Ascending aorta (tissue), 2 donors: ENCODE results near the gene PTER. TPM values are rescaled to one million over a fixed set of nuclear protein-coding genes. Genes with fewer than 3 reads are reported as not detected.

ENCODE experiments used
- DNase-seq, 2 donors: peaks; one replicate each; pipeline ENCODE4 v3.0.0-alpha.2; 2019; ENCODE audit warnings: low spot score in 2 of 2
- H3K27ac ChIP-seq, 2 donors: fragments of 200-600 bp; sonication (generic); one replicate each; pipeline ENCODE4 v1.5.1; 2016 to 2017; ENCODE audit warnings: mild to moderate bottlenecking in 1 of 2
- H3K27me3 ChIP-seq: fragments of 200-600 bp; sonication (generic); one replicate; pipeline ENCODE4 v1.5.1; 2017
- H3K36me3 ChIP-seq, 2 donors: fragments of 200-600 bp; sonication (generic); one replicate each; pipeline ENCODE4 v1.5.1; 2016
- H3K4me1 ChIP-seq, 2 donors: fragments of 200-600 bp; sonication (generic); one replicate each; pipeline ENCODE4 v1.5.1; 2016 to 2017; ENCODE audit warnings: mild to moderate bottlenecking in 1 of 2
- H3K4me3 ChIP-seq, 2 donors: fragments of 200-600 bp; sonication (generic); one replicate each; pipeline ENCODE4 v1.5.1; 2016 to 2017; ENCODE audit warnings: mild to moderate bottlenecking in 1 of 2
- H3K9me3 ChIP-seq, 2 donors: fragments of 200-600 bp; sonication (generic); one replicate each; pipeline ENCODE4 v1.5.1; 2016
- CTCF ChIP-seq, 3 experiments: fragments of 200-600 bp in 2 of 3; fragments of 450-650 bp in 1 of 3; sonication (generic) in 2 of 3; IDR thresholded peaks; one replicate each; pipeline ENCODE4 v1.5.1; 2016 to 2019; ENCODE audit warnings: antibody characterized with exemption in 3 of 3, mild to moderate bottlenecking in 1 of 3, moderate library complexity in 1 of 3
- intact Hi-C: fragments of 100-400 bp; cut with DNase I; formaldehyde crosslinking; loops from one replicate; pipeline ENCODE4 v1.15.1; 2023
- total RNA-seq: library from RNA; depleted of rRNA; stranded (reverse); fragments of >200 nt; gene quantifications from one replicate; pipeline ENCODE4 v1.1.0, GENCODE V29; 2016

Gene PTER
- total RNA-seq, 1 donor from 2014 or later, result 2.6 TPM

GRCh38 chr10:16544591-16544990 is 107.8 kb downstream of the PTER start:
- H3K27me3 ChIP-seq, result no peaks in the 10 kb centered on the region
- DNase-seq, result no peak
- no peak for TF ChIP-seq CTCF (IDR thresholded peaks at IDR 0.05)
- no peaks in the 10 kb centered on the region for H3K9me3 ChIP-seq
- no peaks in the 10 kb centered on the region for H3K4me1 ChIP-seq
- H3K27ac ChIP-seq, result no peak overlapping the region
- intact Hi-C loops, result loop anchor here (10.0 kb wide), 1 partner anchor 1120 kb away; no protein-coding TSS in a partner anchor
- peak overlapping the region in 1 of 2 donors; percentile 27 for H3K4me3 ChIP-seq
- no peaks in the 10 kb centered on the region for H3K36me3 ChIP-seq

GRCh38 chr10:16545116-16545736 is 108.4 kb downstream of the PTER start:
- intact Hi-C loops, result loop anchor here (10.0 kb wide), 1 partner anchor 1120 kb away; no protein-coding TSS in a partner anchor
- no peaks in the 10 kb centered on the region for H3K9me3 ChIP-seq
- H3K4me1 ChIP-seq, result no peaks in the 10 kb centered on the region
- H3K27me3 ChIP-seq, result no peaks in the 10 kb centered on the region
- peak in 2 of 3 experiments; percentile 31 to 50 for TF ChIP-seq CTCF (IDR thresholded peaks at IDR 0.05)
- no peak overlapping the region for H3K27ac ChIP-seq
- no peak overlapping the region for H3K4me3 ChIP-seq
- no peaks in the 10 kb centered on the region for H3K36me3 ChIP-seq
- DNase-seq, result no peak

GRCh38 chr10:16547973-16548372 is 111.2 kb downstream of the PTER start:
- DNase-seq, result no peak
- Histone ChIP-seq H3K27ac (no peak overlapping the region), H3K36me3 (no peaks in the 10 kb centered on the region), H3K27me3 (no peaks in the 10 kb centered on the region), H3K4me3 (no peak overlapping the region), H3K9me3 (no peaks in the 10 kb centered on the region), H3K4me1 (no peaks in the 10 kb centered on the region)
- intact Hi-C loops, result loop anchor here (10.0 kb wide), 1 partner anchor 1123 kb away; no protein-coding TSS in a partner anchor
- no peak for TF ChIP-seq CTCF (IDR thresholded peaks at IDR 0.05)

- TF ChIP-seq CTCF (IDR thresholded peaks at IDR 0.05), result no peak
- H3K4me1 ChIP-seq, result no peaks in the 10 kb centered on the region
- intact Hi-C loops, result no loop called here
These were observed 122.5 kb downstream of the PTER start for GRCh38 chr10:16559236-16559773.

GRCh38 chr10:16562891-16563290 is 126.1 kb downstream of the PTER start:
- intact Hi-C loops, result no loop called here
- no peaks in the 10 kb centered on the region for H3K36me3 ChIP-seq
- no peak for DNase-seq
- H3K9me3 ChIP-seq, result peaks cover 0 to 10% of the 10 kb centered on the region in 2 donors
- no peak overlapping the region for H3K4me3 ChIP-seq
- no peak overlapping the region for H3K27ac ChIP-seq
- H3K4me1 ChIP-seq, result no peaks in the 10 kb centered on the region
- TF ChIP-seq CTCF (IDR thresholded peaks at IDR 0.05), result no peak
- no peaks in the 10 kb centered on the region for H3K27me3 ChIP-seq

More at GRCh38 chr10:16559236-16559773, 122.5 kb downstream of the PTER start:
- no peak overlapping the region for H3K4me3 ChIP-seq
- no peak for DNase-seq
- H3K9me3 ChIP-seq, result peaks cover 0 to 14% of the 10 kb centered on the region in 2 donors
- H3K27ac ChIP-seq, result no peak overlapping the region
- no peaks in the 10 kb centered on the region for H3K36me3 ChIP-seq
- no peaks in the 10 kb centered on the region for H3K27me3 ChIP-seq

Other genes starting within 250 kb of the PTER start
- gene C1QL3, start 84.9 kb downstream of the PTER start, total RNA-seq, result not detected